ENCODE measurements around the gene SLC25A45. TPM values are rescaled to one million over a fixed set of nuclear protein-coding genes. Genes with fewer than 3 reads are reported as not detected.
A peak's percentile ranks its signal among the peaks of the same experiment; 100 is the strongest.

SLC25A45 gene
- total and polyA plus RNA-seq, 2 of the 4 experiments (the other 2 are of a cell fraction), result 0.72 to 1.2 TPM

DNA sequence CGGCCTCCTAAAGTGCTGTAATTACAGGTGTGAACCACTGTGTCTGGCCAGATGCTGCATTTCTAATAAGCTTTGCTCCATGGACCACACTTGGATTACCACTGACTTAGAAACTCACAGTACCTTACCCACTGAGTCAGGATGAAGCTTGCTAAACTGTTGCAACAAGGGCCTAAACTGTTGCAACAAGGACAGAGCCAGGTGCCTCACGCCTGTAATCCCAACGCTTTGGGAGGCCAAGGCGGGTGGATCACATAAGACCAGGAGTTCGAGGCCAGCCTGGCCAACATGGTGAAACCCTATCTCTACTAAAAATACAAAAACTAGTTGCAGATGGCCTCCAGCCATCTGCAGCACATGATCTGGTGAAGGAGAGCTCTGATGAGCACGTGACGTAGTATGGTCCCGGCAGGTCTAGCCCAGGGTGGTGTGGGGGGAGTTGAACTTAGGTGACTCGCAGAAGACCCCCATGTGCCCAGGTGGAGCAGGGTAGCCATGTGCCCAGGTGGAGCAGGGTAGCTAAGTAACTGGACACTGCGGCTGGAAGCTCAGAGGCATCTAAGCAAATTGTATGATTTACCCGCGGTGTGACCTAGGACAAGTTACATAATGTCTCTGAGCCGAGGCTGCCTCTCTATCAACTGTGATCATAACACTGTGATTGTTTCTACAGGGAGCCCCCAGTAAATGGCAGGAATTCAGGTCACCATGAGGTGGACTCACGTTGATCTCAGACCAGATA is 8.4 kb downstream of the SLC25A45 start:
- Histone ChIP-seq H3K4me1 (ENCODE audit: control insufficient read depth, insufficient read depth, low read length) (peaks cover 2% of the 10 kb centered on the region), H4K20me1 (ENCODE audit: insufficient read depth, low read length) (no peaks in the 10 kb centered on the region), H3K14ac (replicated peaks; ENCODE audit: low read depth, low read length) (no peak overlapping the region; the same call in 1 of the 2 replicates), H3K36me3 (ENCODE audit: control insufficient read depth, insufficient read depth, low read length) (no peaks in the 10 kb centered on the region), H4K5ac (ENCODE audit: low read depth, low read length) (no peak overlapping the region), H3K27me3 (ENCODE audit: control insufficient read depth, insufficient read depth, low read length) (no peaks in the 10 kb centered on the region), H2AFZ (replicated peaks; ENCODE audit: low read length, poor library complexity) (peak overlapping the region; percentile 57), H3K4me2 (ENCODE audit: low read depth, low read length) (no peak overlapping the region), H3K9ac (ENCODE audit: low read depth, low read length) (no peak overlapping the region), H3K4ac (ENCODE audit: low read depth, low read length) (peak overlapping the region; percentile 51; the same call in 1 of the 2 replicates), H2BK15ac (ENCODE audit: low read depth, low read length) (no peak overlapping the region; the same call in 2 of the 3 replicates), H2BK5ac (ENCODE audit: low read depth, low read length, poor library complexity, severe bottlenecking) (no peak overlapping the region), H3K79me1 (ENCODE audit: low read depth in 1 of 2, low read length in 2 of 2) (peaks cover 0 to 27% of the 10 kb centered on the region in 2 experiments; a peak in 2 of 4 replicates), H3K9me3 (ENCODE audit: control insufficient read depth, insufficient read depth, low read length) (no peaks in the 10 kb centered on the region), H3K18ac (ENCODE audit: low read depth, low read length) (no peak overlapping the region), H2BK120ac (ENCODE audit: low read depth, low read length) (no peak overlapping the region), H3K4me3 (ENCODE audit: insufficient read depth, low read depth, low read length) (no peak overlapping the region), H2BK20ac (ENCODE audit: low read depth, low read length) (no peak overlapping the region), H3K27ac (ENCODE audit: insufficient read depth, low read length) (no peak overlapping the region), H3K9me1 (ENCODE audit: insufficient read depth, low read length) (peaks cover 4% of the 10 kb centered on the region; the same call in 1 of the 2 replicates), H3K23ac (ENCODE audit: low read depth, low read length) (no peak overlapping the region), H4K8ac (ENCODE audit: low read depth in 2 of 2, low read length in 2 of 2) (no peak overlapping the region), H4K91ac (ENCODE audit: insufficient read depth, low read depth, low read length) (no peak overlapping the region), H3K56ac (ENCODE audit: extremely low read depth, insufficient read depth, low read length) (no peak overlapping the region), H2AK9ac (replicated peaks; ENCODE audit: low read depth, low read length, poor library complexity) (no peak overlapping the region), H2AK5ac (ENCODE audit: low read depth, low read length) (peak overlapping the region; percentile 79; the same call in 1 of the 2 replicates)
- BruUV-seq (replicated peaks), result no TSS peak
- ATAC-seq (ENCODE audit: low read depth) (no peak), DNase-seq (no peak)
- TF ChIP-seq NFE2L2 (IDR thresholded peaks at IDR 0.05; ENCODE audit: low read depth, low read length) (no peak), CEBPB (IDR thresholded peaks at IDR 0.05; ENCODE audit: low read depth, low read length) (peak; percentile 63)
- dilution Hi-C loops (cut with HindIII; ENCODE audit: low sequenced_read_pairs, unreplicated experiment), result no loop called here
- 96% methylated on average over 10 of the region's 14 CpGs; no CpG with 5 or more reads in 1 of the 2 experiments for WGBS, 2 experiments (ENCODE audit: extremely low coverage in 2 of 2, insufficient read length in 1 of 2)
- in situ Hi-C loops (cut with MboI; ENCODE audit: low sequenced_read_pairs), result no loop called here
- intact Hi-C loops (cut with micrococcal nuclease), result no loop called here
- ChIA-PET POLR2A (ENCODE audit: unreplicated experiment) (interaction anchor here (0.7 kb wide), 1 partner anchor 50 kb away, joined by 3 read pairs; no protein-coding TSS in a partner anchor), CTCF (no interaction called here)
